Activated T-cell treated with anti-CD3 and anti-CD28 coated beads for 1 hour (primary cell): ENCODE results near the gene SMCHD1.
"Not testable (repeated sequence)": the region's sequence is repeated elsewhere in the genome, so short reads cannot be mapped to it uniquely, and the experiment has no call there.

Source experiments
- DNase-seq: peaks from one replicate; pipeline ENCODE4 v3.0.0-alpha.2; 2020; ENCODE audit warnings: low read depth

SMCHD1 gene

GRCh38 chr18:2852460-2852859, 196.9 kb downstream of the SMCHD1 start:
- DNase-seq: not testable (repeated sequence)

- no peak for DNase-seq
These were observed 197.8 kb downstream of the SMCHD1 start for GRCh38 chr18:2853173-2853925.

GRCh38 chr18:2853926-2854664, 198.6 kb downstream of the SMCHD1 start:
- no peak for DNase-seq
